ENCODE measurements around the gene GPX5.

Gene GPX5

DNA sequence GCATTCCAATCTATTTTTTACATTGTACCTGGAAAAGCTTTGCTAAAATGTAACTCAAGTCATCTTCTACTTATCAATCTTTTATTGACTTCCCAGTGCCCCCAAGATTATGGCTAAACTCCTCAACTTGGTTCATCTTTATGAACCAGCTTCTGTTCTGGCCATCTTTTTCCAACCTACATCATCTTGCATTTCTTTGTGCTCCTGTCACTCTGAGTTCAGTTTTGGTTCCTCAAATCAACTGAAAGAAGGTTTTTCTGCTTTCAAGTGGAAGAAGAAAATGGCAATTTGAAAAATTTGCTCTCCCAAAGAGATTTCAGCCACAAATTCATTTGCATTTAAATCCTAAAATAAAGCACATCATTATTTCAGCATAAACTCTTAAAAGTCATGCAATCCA, 41.8 kb downstream of the GPX5 start:
- TF ChIP-seq, protein P1, sequence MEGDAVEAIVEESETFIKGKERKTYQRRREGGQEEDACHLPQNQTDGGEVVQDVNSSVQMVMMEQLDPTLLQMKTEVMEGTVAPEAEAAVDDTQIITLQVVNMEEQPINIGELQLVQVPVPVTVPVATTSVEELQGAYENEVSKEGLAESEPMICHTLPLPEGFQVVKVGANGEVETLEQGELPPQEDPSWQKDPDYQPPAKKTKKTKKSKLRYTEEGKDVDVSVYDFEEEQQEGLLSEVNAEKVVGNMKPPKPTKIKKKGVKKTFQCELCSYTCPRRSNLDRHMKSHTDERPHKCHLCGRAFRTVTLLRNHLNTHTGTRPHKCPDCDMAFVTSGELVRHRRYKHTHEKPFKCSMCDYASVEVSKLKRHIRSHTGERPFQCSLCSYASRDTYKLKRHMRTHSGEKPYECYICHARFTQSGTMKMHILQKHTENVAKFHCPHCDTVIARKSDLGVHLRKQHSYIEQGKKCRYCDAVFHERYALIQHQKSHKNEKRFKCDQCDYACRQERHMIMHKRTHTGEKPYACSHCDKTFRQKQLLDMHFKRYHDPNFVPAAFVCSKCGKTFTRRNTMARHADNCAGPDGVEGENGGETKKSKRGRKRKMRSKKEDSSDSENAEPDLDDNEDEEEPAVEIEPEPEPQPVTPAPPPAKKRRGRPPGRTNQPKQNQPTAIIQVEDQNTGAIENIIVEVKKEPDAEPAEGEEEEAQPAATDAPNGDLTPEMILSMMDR (IDR thresholded peaks at IDR 0.05; ENCODE audit: low read depth, low read length, missing control alignments): no peak
- DNase-seq (ENCODE audit: low read depth): no peak
- in situ Hi-C loops (cut with HindIII; ENCODE audit: low sequenced_read_pairs): no loop called here
- H3K4me3 ChIP-seq (ENCODE audit: low read depth, low read length): no peak overlapping the region

GRCh38 chr6:28568515-28569108, 42.9 kb downstream of the GPX5 start:
- DNase-seq (ENCODE audit: low read depth): no peak
- in situ Hi-C loops (cut with HindIII; ENCODE audit: low sequenced_read_pairs): no loop called here
- H3K4me3 ChIP-seq (ENCODE audit: low read depth, low read length): no peak overlapping the region
- TF ChIP-seq, protein P1 (IDR thresholded peaks at IDR 0.05; ENCODE audit: low read depth, low read length, missing control alignments): no peak

GRCh38 chr6:28569748-28570147, 44.1 kb downstream of the GPX5 start:
- in situ Hi-C loops (cut with HindIII; ENCODE audit: low sequenced_read_pairs): no loop called here
- no peak for DNase-seq (ENCODE audit: low read depth)
- TF ChIP-seq, protein P1 (IDR thresholded peaks at IDR 0.05; ENCODE audit: low read depth, low read length, missing control alignments): no peak
- no peak overlapping the region for H3K4me3 ChIP-seq (ENCODE audit: low read depth, low read length)

DNA sequence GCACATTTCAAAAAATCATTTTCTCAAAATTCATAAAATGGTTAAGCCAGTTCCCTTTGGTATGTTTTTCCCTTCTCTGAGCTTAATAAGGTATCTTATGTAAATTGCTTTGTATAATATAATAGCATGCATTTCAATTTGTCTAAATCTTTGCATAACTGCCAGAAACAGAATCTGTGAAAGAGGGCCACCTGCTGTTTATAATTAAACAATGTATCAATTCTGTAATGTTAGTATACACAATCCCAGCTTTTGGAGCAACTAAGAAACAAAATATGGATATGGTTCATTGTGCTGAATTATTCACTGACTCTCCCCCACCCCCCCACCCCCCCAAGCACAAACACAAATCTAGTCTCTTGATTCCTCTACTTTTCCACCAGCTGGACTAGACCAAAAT, 54.8 kb downstream of the GPX5 start:
- in situ Hi-C loops (cut with HindIII; ENCODE audit: low sequenced_read_pairs): no loop called here
- H3K4me3 ChIP-seq (ENCODE audit: low read depth, low read length): no peak overlapping the region
- DNase-seq (ENCODE audit: low read depth): no peak
- TF ChIP-seq, protein P1 (IDR thresholded peaks at IDR 0.05; ENCODE audit: low read depth, low read length, missing control alignments): no peak

DNA sequence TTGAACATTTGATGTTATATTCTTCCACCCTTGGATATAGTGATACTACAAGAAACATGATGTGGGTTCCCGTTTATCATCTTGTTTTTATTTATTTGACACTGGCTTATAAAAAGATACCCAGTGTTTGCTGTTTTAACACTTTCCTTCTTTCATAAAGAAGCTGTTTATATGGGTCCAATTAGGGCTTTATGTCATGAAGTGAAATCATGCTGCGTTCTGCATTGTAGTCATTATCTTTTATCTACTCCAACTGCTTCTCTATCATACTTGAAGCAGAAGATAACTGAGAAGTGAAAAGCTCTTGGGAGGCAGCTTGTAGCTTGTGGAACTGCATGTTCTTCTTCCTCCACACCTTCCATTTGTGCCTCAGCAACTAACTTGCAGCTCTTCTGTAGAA, 57.8 kb downstream of the GPX5 start:
- H3K4me3 ChIP-seq (ENCODE audit: low read depth, low read length): no peak overlapping the region
- in situ Hi-C loops (cut with HindIII; ENCODE audit: low sequenced_read_pairs): no loop called here
- TF ChIP-seq, protein P1 (IDR thresholded peaks at IDR 0.05; ENCODE audit: low read depth, low read length, missing control alignments): no peak
- DNase-seq (ENCODE audit: low read depth): no peak

Measured in astrocyte of the cerebellum (primary cell).